Islet of Langerhans (tissue), 1 donor: ENCODE data around the gene CEACAM3.
A peak's percentile ranks its signal among the peaks of the same experiment; 100 is the strongest.

ENCODE experiments used
- FAIRE-seq: peaks from one replicate; lab custom pipeline; 2011; peaks lifted over from hg19 to GRCh38; lab: Jason Lieb, UNC

The CEACAM3 gene

DNA sequence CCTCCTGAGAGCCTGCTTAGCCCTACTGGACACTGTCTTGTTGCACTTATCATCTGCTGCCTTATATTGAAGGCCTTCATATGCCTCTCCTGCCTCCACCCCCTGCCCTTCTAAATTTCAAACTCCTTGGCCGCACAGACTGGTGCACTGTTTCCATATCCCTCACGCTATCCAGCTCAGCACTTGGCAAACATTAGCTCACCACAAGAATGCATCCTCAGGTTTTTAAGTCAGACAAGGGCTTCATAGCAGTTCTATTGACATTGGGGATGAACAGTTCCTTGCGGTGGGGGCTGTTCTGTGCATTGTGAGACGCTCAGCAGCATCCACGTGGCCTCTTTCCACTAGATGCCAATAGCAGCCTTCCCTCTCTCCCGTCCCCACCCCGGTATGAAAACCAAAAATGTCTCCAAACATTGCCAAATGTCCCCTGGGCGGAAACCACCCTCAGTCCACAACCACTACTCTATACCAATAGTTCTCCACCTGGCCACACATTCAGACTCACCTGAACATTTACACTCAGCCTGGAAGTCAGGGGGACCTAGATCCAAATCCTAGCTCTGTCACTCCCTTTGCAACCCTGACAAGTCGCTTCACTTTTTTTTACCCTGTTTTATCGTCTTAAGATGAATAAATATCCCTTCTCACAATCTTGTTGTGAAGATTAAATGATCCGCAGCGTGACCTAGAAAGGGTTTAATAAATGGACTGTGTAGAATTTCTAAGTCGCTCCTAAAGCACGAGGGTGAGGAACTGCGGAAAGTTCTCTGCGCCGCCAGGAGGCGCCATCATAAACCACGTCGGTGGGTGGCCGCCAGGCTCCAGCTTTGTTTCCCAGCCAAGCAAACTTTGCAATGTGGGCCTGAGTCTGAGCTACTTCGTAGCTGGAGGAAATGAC, 3.6 kb upstream of the CEACAM3 start:
- FAIRE-seq: no peak

DNA sequence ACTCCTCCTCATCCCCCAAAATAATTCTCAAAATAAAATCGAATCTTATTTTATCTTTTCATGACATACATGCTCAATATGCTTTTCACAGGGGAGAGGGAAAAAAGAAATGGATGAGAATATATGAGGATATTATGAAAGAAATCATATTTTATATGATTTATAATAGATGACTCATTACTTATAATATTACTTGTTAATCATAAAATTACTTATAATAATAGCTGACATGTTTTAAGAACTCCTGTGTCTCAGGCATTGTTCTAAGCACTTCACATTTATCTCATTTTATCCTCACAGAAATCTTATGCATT, 3.0 kb upstream of the CEACAM3 start:
- no peak for FAIRE-seq

DNA sequence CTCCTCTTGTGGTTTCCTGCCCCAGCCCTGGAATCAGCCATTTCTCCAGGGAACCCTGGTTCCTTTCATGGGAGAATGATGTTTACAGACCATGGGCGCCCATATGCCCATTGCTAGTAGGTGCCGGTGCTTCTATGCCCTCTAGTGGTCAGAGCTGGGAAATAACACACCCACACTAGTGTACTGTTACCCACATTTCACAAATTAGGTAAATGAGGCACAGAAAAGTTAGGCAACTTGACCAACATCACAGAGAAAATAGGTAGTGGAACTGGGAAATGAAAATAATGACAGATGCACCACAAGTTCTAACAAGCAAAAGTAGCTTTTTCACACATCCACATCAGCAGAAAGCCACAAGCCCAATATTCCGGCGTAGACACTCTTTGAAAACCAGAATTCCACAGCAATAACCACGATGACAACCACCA, 1.3 kb upstream of the CEACAM3 start:
- FAIRE-seq: peak; percentile 94

DNA sequence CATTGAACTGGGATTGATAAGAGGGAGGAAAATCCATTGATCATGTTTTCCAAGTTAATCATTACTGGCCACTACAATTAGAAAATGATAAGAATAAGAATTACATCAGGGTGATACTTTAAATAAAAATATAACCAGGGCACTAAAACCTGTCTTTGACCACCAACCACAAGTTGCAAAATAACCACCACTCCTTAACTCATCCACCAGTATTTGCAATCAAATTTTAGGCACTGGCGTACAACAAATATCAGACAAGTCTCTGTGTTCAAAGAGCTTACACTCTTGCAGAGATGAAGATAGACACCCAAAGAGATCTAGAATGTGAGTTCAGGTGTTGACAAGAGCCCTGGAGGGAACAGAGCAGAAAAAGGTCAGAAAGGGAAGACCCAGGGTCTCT, 514 bp downstream of the CEACAM3 start:
- no peak for FAIRE-seq

DNA sequence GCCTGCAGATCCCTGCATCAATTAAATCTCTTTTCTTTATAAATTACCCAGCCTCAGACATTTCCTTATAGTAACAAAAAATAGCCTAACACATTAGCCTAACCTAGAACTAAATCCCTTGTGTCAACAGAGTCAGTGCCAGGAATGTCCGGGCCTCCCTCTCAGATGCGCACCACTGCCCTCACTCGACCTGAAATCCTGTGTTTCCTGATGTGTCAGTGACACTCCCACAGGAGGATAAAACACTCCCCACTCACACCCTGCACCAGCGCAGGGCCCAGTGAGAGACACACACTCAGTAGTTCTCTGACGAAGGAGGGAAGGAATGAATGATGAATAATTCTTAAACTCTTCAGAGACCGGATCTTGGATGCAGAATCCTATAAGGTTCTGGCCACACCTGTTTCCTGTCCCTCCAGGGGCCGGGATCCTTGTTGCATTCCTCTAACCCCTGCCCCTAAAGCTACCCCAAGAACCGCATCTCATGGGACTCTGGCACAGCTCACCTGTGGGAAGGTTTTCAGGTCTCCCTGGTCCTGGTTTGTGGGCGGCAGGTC, 3.1 kb downstream of the CEACAM3 start:
- FAIRE-seq: no peak

DNA sequence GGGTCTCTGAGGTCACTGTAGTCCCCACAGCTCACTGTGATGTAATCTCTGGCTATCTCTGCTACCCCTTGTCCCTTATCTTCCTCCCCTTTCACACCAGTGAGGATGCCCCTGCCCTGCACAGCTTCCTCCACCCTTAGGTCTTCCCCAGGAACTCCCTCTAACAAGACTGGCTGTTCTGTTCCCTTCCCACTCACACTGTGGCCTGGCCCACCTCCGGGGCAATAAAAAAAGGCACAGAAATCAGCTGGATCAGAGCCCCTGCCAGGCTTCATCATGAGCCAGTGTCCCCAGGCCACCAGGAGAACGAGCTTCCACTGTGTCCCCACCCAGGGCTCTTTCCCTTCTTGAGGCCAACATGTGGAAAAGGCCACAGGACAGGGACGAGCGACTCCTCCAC, 4.6 kb downstream of the CEACAM3 start:
- FAIRE-seq: no peak

DNA sequence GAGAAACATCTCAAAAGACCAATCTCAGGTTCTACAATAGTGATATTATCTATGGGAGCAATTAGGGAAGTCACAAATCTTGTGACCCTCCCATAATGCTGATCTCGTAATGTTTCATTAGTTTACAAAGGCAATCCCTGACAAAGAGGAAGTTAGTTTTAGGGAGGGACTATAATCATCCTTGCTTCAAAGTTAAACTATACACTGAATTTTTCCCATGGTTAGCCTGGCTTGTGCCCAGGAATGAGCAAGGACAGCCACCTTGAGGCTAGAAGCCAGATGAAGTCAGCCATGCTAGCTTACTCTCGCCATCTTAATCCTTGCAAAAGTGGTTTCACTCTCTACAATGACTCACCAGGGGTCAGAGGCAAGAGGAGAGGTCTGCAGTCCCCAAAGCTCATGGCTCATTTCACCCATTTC, 5.4 kb downstream of the CEACAM3 start:
- FAIRE-seq: no peak

DNA sequence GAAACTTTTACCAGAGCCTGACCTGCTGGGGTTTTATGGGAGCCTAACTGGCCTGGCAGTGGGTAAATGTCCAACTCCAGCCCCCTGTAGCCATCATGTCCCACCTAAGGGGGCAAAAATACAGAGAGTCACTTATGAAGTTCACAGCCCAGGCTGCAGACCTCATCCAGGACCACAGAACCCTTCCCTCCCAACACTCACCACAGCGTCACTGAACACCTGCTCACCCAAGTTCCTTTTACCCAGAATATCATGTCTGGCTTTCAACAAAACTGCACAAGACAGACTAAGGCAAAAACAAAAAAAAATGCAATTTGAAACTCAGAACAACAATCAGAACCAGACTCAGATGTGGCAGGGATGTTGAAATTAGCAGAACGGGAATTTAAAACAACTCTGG, 6.4 kb downstream of the CEACAM3 start:
- FAIRE-seq: no peak

DNA sequence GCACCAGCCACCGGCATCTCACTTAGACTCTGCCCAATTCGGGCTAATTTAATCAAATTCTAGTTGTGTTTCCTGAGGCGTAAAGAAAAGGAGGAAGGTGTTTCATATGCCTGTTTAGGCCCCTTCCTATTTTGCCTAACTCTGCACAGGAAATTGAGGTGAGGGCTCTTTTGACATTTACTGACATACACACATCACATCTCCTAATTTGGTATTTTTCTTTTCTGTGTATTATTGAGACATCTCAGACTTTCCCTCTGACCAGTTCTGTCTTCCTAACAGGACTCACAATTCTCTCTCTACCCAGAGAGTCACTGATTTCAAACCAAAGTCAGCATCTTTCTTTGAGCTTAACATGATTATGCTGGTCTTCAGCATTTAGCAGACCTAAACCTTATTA, 7.9 kb downstream of the CEACAM3 start:
- FAIRE-seq: no peak

DNA sequence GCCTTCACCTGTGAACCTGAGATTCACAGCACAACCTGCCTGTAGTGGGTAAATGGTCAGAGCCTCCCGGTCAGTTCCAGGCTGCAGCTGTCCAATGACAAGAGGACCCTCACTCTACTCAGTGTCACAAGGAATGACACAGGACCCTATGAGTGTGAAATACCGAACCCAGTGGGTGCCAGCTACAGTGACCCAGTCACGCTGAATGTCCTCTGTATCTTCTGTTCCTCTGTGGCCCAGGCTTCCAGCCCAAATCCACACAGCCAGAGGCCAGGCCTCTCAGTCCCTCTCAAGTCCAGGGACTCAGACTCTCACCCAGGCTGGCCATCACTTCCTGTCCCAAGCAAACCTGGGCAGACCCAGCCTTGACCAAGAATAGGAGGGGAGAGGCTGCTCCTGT, 10.8 kb downstream of the CEACAM3 start:
- FAIRE-seq: no peak

DNA sequence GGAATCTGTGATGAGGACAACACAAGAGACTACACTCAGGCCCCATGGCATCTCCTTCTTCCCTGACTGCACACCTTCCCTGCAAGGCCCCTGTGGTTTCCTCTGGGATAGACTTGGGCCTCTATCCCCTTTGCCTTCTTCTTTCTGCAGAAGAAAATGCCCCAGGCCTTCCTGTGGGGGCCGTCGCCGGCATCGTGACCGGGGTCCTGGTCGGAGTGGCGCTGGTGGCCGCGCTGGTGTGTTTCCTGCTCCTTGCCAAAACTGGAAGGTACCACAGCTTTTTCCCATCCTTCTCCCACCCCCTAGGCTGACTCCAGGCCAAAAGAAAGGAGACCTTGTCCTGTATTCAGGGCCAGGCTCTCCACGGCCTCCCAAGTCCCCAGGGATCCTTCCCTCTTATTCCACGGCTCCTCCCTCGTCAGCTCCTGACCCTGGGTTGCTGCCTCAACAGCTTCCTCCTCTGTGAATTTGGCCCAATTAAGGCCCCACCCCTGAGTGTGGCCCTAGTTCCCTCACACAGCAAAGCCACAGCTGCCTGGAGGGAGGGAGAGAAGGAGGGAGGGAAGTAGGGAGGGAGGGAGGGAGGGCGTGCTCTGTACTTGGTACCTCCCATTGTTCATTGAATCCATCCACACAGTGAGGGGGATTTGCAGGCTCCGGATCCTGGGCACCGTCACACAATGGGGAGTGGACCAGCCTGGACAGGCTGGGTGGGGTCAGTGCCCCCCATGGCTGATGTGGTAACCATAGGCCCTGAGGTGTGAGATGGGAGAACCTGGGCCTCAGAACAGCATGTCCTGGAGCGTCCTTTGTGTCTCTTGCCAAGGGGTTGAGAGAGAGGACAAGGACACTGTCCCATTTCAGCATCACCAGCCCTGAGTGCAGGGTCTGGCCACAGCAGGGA, 12.5 kb downstream of the CEACAM3 start:
- FAIRE-seq: no peak

DNA sequence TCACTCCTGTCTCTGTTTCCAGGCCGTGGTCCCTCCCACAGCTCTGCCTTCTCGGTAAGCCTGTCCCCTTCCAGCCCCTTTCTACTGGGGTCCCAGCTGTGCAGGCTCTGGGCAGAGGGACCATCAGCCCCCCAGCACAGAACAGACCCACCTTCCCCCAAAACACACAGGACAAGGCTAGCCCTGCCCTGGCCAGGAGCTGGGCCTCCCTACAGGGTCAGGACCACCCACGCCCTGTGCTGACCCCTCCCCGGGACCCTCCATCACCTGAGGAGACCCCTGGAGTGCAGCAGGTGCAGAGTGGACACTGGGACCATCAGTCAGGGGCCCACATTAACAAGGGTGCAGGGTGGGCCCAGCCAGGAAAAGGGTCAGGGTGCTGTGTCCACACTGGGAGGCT, 13.9 kb downstream of the CEACAM3 start:
- FAIRE-seq: no peak

DNA sequence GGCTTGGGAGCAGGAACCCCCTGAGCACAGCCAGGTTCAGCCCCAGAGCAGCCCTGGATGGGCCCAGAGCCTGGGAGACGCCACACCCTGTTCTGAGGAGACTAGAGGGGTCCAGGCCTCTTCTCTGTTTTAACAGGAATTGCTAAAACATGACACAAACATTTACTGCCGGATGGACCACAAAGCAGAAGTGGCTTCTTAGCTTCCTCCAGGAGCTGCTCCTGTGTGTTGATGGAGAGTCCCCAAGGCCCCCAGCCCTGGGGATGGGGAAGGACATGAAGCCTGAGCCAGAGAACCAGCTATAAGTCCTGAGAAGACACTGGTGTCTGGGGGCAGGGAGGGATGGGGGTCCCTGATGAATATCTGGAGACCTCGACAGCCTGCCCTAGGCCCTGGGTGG, 14.6 kb downstream of the CEACAM3 start:
- no peak for FAIRE-seq

DNA sequence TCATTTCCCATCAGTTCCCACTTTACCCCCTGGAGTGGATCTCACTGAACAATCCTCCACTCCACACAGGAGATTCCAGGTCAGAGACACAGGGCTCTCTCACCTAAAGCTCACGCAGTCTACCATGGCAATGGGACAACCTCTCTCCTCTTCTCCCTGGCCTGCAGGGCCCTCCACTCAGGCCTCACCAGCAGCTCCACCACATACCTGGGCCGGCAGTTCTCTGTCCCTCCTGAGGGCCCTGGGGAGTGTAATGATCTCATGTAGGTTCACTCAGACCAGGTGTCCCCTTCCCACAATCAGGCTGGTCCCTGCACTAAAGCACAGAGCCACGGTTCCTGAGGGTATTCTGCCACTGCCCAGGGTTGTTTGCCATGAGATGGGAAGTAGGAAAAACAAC, 15.6 kb downstream of the CEACAM3 start:
- no peak for FAIRE-seq

DNA sequence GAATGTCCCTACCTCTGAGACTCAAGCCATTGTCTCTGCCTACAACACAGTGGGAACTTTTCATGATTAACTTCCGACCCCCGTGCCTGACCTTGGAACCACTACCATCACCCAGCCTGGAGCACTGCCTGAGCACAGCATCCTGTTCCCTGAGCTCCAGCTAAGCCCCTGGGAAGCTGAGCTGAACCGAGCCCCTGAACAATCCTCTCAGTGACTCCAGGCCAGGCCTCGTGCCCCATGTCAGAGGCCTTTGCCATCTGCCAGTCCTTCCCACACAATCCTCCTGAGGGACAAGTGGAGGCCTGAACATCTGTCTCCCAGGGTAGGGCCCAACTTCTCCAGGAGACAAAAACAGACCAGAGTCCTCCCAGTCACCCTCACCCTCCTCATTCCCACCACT, 17.5 kb downstream of the CEACAM3 start:
- no peak for FAIRE-seq

DNA sequence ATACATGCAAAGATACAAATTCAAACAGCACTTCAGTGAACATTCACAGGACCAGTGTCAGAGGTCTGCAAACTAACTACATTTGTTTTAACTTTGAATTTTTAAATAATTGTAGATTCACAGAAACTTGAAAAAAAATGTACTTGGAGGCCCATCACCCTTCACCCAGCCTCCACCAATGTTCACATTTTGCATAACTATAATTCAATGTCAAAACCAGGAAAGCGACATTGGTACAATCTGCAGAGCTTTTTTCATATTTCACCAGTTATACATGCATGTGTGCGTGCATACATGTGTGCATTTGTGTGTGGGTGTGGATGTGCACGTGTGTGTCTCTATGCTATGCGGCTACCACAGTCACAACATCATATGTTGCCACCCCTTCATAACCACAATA, 18.9 kb downstream of the CEACAM3 start:
- no peak for FAIRE-seq

DNA sequence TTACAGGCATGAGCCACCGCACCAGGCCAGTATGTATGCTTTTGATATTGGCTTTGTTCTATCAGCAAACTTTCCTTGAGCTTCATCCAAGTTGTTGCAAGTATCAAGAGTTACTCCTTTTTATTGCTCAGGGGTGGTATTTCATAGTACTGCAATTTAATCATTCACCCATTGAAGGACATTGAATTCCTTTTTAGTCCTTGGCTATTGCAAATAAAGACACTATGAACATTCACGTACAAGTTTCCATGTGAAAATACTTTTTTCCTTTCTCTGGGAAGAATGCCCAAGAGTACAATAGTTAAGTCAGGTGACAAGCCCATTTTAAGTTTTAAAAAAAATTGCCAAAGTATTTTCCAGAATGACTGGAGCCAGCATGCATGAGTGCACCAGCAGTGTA, 20.4 kb downstream of the CEACAM3 start:
- no peak for FAIRE-seq

DNA sequence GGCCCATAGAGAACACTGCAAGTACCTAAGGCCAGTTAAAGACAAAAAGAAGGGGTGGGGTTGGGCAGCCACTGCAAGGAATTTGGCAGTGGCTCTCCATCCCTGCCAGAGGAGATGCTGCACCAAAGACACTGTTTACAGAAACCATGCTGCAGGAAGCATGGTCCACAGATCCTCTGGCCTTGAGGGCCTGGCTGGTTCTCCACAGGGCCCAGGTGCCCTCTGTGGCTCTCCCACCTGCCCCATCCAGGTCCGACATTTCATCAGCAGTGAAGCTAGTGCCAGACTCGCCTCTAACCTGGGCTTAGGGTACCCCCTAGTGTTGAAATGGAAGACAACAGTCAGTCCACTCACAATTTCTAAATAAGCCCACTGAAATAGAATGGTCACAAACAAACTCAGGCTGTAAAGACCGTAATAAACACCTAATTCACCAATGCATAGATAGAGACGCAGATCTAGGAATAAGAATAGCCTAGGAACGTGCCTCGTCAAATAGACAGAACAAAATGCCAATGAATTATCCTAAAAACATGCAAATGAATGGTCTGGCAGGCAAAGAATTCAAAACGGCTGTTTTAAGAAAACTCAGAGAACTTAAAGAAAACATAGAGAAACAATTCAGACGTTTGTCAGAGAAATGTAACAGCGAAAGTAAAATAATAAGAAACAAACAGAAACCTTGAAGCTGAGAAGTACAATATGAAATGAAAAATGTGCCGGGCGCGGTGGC, 24.8 kb downstream of the CEACAM3 start:
- no peak for FAIRE-seq

DNA sequence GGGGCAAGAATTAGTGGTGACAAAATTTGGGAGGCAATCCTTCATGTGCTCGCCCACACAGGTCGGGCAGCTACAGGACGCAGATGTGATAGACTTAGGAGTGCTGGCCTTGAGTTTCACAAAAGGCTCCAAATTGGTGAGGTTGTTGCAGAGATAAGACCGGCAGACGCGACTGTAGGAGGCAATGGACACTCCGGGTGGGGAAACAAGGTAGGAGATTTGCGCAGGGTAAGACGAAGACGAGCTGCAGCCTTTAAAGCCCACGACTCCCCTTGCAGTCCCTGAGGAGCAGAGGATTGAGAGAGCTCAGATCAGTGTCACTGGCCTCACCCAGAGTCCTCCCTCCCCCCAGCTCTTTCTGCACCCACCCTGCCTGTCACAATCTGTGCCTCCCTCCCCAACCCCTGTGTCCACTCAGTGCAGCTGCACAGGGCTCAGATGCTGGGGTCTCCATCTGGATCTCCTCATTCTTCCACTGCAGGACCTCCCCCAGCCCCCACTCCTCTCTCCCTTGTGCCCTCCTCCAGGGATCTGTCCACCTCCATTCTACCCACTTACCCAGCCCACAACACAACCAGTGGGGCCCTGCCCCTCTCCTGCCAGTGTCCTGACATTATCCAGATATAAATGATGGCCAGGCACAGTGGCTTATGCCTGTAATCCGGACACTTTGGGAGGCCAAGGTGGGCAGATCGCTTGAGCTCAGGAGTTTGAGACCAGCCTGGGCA, 41.8 kb downstream of the CEACAM3 start:
- no peak for FAIRE-seq

DNA sequence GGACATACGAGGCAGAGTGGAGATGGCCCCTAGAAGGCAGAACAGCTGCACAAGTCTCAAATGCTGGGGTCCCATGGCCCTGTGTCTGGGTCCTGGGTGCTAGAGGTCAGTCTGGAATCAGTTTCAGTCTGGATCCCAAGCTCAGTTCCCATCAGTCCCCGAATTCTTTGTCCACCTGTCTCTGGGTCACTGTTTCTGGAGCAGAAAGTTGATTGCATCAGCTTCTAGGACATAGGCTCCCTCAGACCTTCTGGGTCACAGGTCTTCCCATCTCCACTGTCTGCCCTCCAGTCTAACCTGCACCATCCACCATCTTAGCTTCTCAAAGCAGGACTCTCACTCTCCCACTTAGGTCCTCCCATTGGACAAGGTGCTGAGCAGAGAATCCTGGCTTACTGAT, 42.8 kb downstream of the CEACAM3 start:
- no peak for FAIRE-seq

DNA sequence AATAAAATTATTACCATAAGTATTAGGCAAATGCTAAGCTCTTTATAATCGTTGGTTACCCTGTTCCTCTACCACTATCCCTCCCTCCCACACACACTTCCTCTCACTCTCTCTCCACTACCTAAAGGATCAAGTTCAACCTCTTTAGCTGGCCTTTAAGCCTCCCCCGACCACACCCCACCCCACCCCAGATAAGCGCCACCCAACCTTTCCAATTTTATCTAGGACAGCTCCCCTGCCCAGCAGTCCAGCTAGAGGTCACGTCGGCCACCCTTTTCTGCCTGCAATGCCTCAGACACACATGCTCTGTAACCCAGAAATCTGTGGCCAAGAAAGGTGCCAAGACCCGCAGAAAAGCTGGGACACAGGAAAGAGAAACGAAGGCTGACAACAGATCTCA, 47.0 kb downstream of the CEACAM3 start:
- FAIRE-seq: no peak

DNA sequence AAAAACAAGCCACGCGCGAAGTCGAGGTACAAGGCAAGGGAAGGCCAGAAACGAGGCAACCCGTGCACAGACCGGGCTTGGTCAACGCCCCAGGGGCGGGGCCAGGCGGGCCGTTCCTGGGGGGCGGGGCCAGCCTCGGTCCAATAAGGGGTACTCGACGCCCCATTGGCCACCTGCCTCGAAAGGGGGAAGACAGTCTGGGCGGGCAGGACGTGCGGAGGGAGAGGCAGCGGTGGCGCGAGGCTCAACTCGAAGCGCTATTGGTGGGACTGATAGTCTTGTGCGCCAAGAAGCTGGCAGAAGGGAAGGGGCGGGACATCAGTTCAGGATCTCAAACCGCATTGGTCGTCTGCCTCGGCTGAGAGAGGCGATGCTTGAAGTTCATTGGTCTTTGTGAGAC, 48.2 kb downstream of the CEACAM3 start, which contains the start of gene LYPD4:
Gene LYPD4 (minus strand): TSS at position 83 of the 400 bp plus-strand sequence. CDS start 5,398 bp downstream, outside the sequence.
- no peak for FAIRE-seq
